GM21619 (cell line): ENCODE data around the gene STUB1.
A peak's percentile ranks its signal among the peaks of the same experiment; 100 is the strongest.
"Not testable (repeated sequence)": the region's sequence is repeated elsewhere in the genome, so short reads cannot be mapped to it uniquely, and the experiment has no call there.

Experiments used
- ATAC-seq: cut with Tn5 transposase; IDR thresholded peaks from one replicate; pipeline ENCODE4 v1.9.1; 2021; ENCODE audit not compliant: unreplicated experiment

Gene STUB1

DNA sequence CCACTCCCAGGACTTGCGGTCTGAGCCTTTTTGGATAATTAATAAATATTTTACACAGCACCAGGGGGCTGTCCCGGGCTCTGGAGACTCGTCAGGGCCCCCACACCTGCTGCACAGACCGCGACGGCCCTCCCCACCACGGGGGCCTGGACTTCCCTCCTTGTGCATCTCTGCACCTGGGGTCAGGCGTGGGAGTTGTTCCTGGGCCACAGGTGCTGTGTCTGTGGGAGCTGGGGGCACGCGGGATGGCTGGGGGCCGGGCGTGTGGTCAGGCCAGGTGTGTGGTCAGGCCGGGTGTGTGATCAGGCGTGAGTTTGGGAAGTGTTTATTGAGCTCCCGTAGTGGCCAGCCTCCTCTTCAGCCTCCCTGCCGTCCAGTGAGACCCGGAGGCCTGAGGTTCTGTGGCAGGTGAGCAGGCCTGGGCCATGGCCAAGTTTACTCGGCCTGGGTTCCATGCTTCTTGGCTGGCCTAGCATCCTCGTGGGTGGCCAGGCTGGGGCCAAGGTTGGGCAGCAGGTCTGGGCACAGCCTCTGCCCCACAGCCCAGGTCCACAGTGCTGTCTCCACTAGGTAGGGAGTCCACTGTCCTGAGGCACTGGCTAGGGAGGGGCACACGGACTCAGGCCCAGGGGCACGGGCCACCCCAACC lies 1.9 kb upstream of the STUB1 start:
- no peak for ATAC-seq

DNA sequence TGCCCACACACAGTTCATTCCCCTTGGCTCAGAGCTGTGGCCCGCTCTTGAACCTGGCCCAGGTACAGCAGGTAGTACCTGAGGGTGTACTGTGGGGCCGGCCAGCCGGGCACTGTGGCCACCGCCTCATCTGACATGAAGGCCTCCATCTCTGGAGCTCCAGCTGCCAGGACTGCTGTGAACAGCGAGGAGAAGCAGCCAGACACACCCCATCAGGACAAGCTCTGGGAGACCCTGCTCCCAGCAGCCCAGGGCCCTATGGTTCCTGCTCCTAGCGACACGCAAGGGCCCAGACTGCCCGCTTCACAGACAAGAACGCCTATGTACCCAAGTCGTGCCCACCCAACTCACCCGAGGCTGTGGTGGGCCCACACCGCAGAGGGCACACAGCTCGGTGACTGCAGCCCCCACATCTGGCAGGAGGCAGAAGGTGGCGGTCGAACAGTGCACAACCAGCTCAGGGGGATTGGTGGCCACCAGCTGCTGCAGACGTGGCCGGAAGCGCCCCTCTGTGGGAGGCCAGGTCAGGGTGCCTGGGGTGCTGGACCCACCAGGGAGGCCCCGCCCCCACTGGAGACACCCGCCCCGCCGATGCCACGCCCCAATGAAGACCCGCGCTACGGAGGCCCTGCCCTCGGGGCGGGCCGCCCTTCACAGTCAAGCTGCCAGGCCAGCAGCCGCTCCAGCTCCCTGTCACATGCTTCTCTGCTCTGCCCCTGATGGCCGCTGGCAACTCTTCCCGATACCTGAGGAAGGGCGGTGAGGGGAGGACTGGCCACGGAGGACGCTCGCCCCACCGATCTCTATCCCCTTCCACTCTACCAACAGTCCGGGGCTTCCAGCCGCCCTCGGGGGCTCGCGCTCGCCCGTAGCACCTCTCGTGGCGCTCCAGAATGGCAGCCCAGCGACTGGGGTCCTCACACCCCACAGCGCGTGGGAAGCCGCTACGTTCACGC lies 1.1 kb upstream of the STUB1 start:
- ATAC-seq = no peak

DNA sequence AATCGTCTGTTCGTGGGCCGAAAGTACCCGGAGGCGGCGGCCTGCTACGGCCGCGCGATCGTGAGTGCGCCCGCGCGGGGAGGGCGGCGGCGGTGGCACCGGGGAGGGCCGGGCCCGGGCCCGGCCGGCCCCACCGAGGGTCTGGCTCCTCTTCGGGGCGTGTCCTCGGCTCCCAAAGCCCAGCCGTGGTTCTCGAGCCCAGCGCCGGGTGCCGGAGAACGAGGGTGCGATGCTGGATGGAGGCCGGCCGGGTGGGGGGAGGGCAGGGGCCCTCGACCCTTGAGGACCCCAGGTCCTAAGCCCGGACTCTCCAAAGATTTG lies 375 bp downstream of the STUB1 start:
- ATAC-seq = no peak

GRCh38 chr16:680967-681745 lies 946 bp downstream of the STUB1 start:
- ATAC-seq = no peak

DNA sequence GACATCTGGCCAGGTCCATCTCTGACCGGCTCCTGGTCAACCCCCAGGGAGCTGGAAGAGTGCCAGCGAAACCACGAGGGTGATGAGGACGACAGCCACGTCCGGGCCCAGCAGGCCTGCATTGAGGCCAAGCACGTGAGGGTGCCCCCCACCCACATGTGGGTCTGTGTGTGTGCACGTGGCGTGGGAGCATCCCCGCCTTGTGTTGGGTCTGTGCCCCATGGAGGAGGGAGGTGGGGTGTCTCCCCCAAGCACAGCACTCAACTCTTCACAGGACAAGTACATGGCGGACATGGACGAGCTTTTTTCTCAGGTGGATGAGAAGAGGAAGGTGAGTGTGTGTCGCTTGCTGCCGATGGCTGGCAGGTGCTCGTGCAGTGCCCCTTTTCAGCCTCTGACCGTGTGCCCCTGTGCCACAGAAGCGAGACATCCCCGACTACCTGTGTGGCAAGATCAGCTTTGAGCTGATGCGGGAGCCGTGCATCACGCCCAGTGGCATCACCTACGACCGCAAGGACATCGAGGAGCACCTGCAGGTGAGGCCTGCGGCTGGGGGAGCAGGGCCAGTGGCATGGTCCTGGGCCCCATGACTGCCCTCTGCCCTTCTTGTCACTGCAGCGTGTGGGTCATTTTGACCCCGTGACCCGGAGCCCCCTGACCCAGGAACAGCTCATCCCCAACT lies 1.7 kb downstream of the STUB1 start:
- no peak for ATAC-seq

- no peak for ATAC-seq
Measured at GRCh38 chr16:682493-683395, 2.5 kb downstream of the STUB1 start.

DNA sequence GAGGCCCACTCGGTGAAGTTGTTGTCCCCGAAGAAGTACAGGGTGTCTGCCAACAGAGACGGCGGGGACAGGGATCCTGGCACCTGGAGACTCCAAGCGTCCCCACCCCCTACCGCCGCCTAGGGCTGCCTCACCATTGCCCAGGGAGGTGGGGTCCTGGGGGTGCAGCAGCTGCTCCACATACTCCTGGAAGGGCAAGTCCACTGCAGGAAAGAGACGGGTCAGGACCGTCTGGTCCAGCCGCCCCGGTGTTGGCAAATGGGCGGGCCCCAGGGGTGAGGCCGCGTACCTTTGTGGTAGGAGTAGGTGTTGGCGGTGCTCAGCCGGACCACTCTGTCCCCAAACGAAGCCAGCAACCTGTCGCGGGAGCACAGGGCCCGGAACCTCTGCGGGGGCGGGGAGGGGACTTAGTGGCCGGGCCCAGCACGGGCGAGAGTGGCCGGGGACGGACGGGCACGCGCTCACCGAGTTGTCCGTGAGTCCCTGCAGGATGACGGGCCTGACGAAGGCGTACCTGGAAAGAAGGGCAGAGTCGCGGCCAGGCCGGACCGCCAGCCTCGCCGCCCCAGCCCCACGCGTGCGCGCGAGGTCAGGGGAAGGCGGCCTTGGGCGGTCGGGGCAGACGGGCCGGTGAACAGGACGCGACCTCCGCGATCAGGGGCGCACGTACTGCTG lies 3.3 kb downstream of the STUB1 start:
- ATAC-seq = no peak

GRCh38 chr16:684071-684794 lies 4.0 kb downstream of the STUB1 start, which contains the start of gene JMJD8:
Gene JMJD8 (minus strand): TSS chr16:684334. CDS start chr16:684319, 15 bp downstream.
- peak; percentile 55 for ATAC-seq

GRCh38 chr16:684961-685696 lies 4.9 kb downstream of the STUB1 start:
- ATAC-seq = no peak

DNA sequence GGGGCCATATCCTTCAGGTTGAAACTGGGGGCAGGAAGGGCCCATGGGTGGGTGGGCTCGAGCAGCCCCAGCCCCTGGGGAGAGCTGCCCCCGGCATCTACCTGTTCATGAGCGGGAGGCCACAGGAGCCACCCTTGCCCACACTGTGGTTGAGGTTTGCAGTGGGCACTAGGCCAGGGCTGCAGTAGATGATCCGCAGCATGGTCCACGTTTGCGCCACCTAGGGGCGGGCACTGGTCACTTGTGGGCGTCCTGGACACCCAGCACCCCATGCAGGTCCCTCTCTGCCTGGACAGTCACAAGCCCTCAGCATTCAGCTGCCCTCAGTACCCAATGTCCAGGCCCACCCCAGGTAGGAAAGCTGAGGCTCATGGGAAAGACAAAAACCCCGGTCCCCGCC lies 5.8 kb downstream of the STUB1 start:
- no peak for ATAC-seq

- no peak for ATAC-seq
Measured at GRCh38 chr16:686459-687260, 6.5 kb downstream of the STUB1 start.

GRCh38 chr16:687499-687898 lies 7.3 kb downstream of the STUB1 start:
- ATAC-seq = no peak

DNA sequence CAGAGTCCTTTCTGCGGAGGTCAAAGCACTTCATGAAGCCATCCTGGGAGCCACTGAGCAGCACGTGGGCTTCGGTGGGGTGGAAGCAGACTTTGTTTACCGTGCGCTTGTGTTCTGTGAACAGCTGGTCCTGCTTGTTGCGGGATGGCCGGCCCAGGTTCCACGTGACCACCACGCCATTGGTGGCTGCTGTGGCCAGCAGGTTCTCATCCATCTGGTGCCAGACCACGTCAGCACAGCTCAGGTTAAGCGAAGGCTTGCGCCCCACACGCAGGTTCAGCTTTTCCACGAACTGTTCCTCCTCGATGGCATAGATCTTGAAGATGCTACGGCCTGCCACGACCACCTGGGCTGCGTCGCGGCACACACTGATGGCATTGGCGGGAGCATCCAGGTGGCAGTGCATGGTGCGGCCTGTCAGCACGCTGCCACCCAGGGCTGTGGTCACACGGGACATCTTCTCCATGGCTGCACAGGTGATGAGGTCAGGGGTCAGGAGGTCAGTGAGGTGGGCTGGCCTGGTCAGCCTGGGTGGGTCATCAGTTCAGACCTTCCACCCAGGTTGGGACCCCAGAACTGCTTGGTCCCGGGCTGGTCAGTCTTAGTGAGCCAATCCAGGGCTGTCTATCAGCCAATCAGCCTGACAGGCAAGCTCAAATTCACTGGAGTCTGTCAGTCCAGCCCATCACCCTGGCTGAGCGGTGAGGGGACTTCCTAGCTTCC lies 9.1 kb downstream of the STUB1 start:
- no peak for ATAC-seq

- ATAC-seq = not testable (repeated sequence)
Measured at GRCh38 chr16:691242-691641, 11.0 kb downstream of the STUB1 start.

DNA sequence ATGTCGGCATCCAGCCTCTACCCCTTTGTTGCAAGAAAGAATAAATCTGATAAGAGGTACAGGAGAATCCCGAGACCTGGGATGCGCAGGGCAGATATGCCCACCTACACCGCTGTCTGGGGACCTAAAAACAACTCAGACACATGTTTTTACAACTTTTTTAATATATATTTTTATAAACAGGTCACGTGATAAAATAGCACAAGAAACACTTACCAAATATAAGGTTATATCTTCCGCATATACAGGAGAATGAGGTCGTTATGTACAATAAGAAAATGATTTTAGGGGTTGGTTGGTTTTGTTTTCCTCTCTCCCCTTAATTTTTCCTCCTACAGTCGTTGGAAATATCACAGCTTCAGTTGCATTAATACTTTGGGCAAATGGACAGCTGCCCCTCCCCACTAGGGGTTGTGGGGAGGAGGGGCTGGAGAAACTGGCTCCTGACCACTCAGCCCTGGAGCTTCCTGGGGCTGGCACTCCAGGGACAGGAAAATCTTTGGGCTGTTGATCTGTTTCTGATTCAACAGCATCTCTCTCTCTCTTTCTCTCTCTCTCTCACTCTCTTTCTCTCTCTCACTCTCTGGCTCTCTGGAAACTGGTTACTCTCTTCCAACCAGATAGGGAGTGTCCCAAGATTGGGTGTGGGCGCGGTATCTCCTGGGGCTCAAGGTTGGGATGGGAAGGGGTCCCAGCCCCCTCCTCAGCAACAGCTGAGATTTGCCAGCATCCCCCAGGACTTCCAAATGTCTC lies 12.3 kb downstream of the STUB1 start:
- no peak for ATAC-seq

- no peak for ATAC-seq
Measured at GRCh38 chr16:693364-693763, 13.2 kb downstream of the STUB1 start.
